Stimulated activated CD4-positive, alpha-beta T cell treated with anti-CD3 and anti-CD28 coated beads, Interleukin-1b, Interleukin-23, amount 100 ng/mL, for 4 hours (primary cell): ENCODE results near the gene PKHD1.

Experiments used
- DNase-seq, 2 donors: peaks; one replicate each; pipeline ENCODE4 v3.0.0-alpha.2; 2020; ENCODE audit warnings: low read depth in 2 of 2

PKHD1 gene

DNA sequence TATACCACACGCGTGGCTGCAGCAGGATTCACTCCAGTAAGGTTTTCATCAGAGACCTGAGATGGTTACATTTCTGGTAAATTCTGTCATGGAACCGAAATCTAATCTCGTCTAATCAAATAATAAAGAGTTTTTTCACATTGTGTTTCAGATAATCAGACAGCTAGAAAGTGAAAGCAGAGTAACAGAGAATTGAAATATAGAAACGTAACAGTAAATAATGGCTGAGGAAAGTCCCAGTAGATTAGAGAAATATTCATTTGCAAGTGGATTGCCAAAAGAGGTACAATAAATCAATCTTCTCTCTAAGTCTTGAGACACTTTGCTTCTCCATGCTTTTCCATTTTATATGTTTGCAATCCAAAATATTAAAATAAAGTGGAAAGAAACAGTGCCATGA is 42.4 kb downstream of the PKHD1 start:
- no peak for DNase-seq

- DNase-seq: no peak
Measured at GRCh38 chr6:52042141-52042885, 45.1 kb downstream of the PKHD1 start.

DNA sequence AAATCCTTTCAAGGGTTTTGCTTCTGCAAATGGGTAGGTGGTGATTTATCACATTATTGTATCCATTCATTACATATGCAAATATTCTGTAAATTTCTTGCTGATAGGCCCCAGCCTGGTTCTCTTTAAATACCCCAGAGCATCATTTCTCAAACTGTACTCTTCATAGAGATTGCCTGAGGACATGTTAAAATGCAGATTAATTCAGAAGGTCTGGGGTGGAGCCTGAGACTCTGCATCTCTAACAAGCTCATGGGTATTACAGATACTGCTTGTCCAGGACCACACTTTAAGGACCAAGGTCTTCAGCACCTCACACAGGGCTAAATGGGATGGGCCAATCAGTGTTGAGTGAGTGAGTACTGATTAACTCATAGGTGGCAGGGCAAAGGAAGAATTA is 46.3 kb downstream of the PKHD1 start:
- no peak for DNase-seq

- no peak for DNase-seq
Measured at GRCh38 chr6:52027699-52028098, 59.7 kb downstream of the PKHD1 start.

- no peak for DNase-seq
Measured at GRCh38 chr6:52024451-52025068, 62.9 kb downstream of the PKHD1 start.

DNA sequence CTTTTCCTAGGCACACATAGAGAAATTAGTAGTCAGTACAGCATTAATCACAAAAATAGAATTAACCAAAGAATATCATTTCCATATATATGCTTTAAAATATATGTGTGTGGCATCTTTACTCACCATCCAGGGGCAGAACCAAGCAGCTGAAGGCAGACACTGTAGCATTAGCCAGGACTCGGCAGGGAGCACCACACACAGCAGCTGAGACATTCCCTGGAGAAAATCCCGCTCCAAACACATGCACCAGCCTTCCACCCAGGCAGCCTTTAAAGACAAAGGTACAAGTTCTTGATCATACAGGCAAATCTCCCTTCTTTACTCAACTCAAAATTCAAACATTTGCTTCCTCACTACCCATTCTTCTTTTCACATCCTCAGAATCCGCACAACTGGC is 64.7 kb downstream of the PKHD1 start:
- DNase-seq: no peak

- no peak for DNase-seq
Measured at GRCh38 chr6:52020945-52021570, 66.4 kb downstream of the PKHD1 start.

- DNase-seq: no peak
Measured at GRCh38 chr6:52019881-52020280, 67.5 kb downstream of the PKHD1 start.

- no peak for DNase-seq
Measured at GRCh38 chr6:52019092-52019491, 68.3 kb downstream of the PKHD1 start.

- DNase-seq: no peak
Measured at GRCh38 chr6:52016915-52017748, 70.3 kb downstream of the PKHD1 start.

DNA sequence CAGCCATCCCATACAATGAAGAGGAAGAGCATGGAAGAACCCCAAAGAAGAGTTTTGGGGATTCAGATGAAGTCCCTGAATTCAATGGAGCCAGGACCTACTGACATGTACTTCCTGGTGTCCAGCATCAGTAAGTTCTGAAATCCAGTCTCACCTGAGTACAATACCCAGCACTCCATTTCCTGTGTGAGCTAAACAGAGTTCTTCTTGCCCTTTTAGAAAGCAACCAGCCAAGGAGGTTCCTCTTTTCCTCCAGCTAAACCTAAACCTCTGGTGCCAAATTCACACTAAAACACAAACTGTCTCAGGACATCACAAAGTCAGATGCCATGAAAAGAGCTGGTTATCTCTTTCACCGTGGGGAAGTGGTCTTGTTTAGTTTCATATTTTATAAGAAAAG is 71.5 kb downstream of the PKHD1 start:
- no peak for DNase-seq

DNA sequence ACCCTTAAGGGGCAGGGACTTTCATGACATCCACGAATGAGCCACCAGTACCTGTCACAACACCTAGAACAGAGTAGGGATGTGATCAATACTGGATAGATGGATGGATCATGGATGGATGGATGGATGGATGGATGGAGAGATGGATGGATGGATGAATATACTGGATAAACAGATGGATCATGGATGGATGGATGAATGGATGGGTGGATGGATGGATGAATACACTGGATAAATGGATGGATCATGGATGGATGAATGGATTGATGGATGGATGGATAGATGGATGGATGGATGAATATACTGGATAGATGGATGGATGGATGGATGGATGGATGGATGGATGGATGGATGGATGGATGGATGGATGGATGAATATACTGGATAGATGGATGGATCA is 73.0 kb downstream of the PKHD1 start:
- DNase-seq: no peak

- no peak for DNase-seq
Measured at GRCh38 chr6:52013035-52013434, 74.4 kb downstream of the PKHD1 start.

DNA sequence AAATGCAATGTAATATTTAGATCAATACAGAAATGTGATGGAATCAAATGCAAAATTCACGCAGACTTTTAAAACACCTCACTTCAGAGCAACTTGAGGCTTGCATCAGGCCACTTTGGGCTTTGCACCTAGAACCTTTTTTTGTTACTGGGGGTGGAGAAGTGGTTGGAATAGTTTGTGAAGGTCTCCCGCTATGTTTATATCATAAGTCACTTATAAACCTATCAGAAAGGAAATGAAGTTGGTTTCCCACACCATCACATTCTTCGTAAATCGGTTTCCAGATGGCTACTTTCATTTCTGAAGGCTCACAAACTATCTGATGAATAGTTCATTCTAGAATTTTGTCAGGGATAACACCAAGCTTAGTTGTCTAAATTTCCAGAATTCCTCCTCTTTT is 74.8 kb downstream of the PKHD1 start:
- no peak for DNase-seq

DNA sequence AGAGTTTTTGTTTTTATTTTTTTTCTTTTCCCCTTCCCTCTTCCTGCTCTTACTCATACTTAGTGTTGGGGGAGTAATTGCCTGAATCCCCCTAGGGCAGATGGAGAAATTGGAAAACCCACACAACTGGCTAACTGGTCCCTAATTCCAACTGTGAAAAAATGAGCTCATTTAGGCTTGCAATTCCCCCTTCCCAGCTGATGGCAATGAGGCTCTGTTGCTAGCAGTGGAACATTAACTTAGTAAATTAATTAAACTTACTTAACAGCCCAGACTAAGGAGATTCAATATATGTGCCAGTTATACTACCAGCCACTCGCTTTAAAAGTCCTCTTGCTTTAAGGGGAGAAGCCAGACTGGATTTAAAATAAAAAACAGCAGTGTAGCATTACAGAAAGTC is 76.6 kb downstream of the PKHD1 start:
- no peak for DNase-seq

DNA sequence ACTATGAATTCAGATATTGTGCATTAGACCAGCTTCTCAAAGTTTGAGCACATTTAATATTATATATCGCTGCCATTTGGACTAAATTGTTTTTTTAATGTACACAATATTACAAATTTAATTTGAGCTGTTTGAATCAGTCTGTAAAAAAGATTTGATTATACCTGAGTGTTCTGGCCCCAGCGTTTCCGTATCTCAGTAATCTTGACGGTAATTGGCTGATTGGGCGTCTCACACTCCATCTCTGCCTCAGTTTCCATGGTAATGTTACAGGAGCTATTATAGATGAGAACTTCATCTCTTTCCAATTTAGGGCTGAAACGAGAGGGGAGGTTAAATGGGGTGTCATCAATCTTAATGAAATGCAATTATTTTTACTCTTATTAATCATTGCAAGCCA is 77.3 kb downstream of the PKHD1 start:
- no peak for DNase-seq

DNA sequence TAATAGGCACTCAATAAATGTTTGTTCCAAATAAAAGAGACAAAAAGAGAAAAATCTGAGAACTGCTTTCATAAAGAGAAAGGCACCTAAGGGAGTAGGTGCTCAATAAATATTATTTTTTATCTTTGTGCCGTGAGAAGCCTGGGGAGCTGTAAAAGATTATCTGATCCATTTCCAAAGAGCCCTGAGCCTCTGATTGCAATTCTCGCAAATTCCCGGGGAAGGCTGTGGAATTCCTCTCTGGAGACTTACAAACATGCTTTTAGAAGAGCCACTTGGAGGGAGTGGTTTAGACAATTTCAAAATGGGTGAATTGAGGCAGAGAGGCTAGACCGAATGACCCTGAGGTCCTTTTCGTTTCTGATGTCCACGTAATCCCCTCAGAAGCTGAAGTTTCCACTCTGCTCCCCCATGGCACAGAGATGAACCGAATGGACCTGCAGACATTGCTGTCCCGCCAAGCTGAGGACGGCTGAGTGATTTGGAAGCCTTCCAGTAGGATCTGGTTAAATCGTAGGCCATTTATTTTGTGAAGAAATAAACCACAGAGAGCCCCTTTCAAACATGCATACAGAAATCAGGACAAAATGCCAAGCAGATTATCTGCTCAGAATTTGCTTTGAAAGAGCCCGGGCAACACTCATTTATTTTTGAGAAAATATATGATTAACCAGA is 77.8 kb downstream of the PKHD1 start:
- DNase-seq: no peak

GRCh38 chr6:52000064-52000463 is 87.3 kb downstream of the PKHD1 start:
- DNase-seq: no peak

DNA sequence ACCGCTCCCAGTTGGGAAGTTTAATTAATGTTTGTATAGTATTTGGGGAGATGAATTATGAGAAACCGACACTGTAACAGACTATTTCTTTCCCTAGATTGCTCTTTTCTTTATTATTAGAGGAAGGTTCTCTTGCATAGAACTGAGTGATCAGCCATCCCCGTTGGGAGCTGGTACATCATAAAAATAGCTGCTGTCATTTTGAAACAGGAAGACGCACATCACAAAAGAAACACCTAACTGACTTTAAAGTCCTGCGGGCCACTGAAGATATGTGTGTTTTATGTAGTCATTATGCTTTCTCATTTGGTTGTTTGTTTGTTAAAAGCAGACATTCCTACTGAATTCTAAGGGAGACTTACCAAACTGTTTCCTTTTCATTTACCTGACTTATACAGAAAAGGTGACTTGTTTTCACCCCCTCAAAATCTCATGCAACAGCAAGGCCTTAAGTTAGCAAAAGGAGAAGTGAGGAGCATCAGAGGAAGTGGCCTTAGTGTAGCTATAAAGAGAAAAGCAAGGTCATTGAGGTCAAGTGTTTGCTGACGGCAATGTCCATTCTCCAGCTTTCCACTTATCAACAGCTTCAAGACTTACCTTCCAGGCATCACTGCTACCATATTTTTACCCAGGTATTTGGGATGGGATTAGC is 91.0 kb downstream of the PKHD1 start:
- no peak for DNase-seq

- DNase-seq: no peak
Measured at GRCh38 chr6:51995214-51995755, 92.1 kb downstream of the PKHD1 start.

GRCh38 chr6:51992876-51993275 is 94.5 kb downstream of the PKHD1 start:
- DNase-seq: no peak
